AG10803 (cell line): ENCODE data around the gene NKX6-1.
A peak's percentile ranks its signal among the peaks of the same experiment; 100 is the strongest.

Experiments used
- DNase-seq: peaks from one replicate; pipeline ENCODE4 v3.0.0; 2010; ENCODE audit warnings: low read depth
- H3K4me3 ChIP-seq: 2 replicates; pipeline ENCODE4 v1.5.1; 2011; ENCODE audit warnings: mild to moderate bottlenecking, low read length, control low read depth
- TF ChIP-seq, protein P1 (sequence below): conservative IDR thresholded peaks from 2 replicates; pipeline ENCODE4 v1.5.1; 2011; ENCODE audit warnings: mild to moderate bottlenecking, low read length, control low read depth, inconsistent platforms

Gene NKX6-1

GRCh38 chr4:84499624-84499982 is 511 bp upstream of the NKX6-1 start:
- 0 out of 2 replicates have a peak overlapping the region, but pooled peaks have one; percentile 7 for H3K4me3 ChIP-seq
- DNase-seq: no peak
- TF ChIP-seq, protein P1, sequence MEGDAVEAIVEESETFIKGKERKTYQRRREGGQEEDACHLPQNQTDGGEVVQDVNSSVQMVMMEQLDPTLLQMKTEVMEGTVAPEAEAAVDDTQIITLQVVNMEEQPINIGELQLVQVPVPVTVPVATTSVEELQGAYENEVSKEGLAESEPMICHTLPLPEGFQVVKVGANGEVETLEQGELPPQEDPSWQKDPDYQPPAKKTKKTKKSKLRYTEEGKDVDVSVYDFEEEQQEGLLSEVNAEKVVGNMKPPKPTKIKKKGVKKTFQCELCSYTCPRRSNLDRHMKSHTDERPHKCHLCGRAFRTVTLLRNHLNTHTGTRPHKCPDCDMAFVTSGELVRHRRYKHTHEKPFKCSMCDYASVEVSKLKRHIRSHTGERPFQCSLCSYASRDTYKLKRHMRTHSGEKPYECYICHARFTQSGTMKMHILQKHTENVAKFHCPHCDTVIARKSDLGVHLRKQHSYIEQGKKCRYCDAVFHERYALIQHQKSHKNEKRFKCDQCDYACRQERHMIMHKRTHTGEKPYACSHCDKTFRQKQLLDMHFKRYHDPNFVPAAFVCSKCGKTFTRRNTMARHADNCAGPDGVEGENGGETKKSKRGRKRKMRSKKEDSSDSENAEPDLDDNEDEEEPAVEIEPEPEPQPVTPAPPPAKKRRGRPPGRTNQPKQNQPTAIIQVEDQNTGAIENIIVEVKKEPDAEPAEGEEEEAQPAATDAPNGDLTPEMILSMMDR: no peak

DNA sequence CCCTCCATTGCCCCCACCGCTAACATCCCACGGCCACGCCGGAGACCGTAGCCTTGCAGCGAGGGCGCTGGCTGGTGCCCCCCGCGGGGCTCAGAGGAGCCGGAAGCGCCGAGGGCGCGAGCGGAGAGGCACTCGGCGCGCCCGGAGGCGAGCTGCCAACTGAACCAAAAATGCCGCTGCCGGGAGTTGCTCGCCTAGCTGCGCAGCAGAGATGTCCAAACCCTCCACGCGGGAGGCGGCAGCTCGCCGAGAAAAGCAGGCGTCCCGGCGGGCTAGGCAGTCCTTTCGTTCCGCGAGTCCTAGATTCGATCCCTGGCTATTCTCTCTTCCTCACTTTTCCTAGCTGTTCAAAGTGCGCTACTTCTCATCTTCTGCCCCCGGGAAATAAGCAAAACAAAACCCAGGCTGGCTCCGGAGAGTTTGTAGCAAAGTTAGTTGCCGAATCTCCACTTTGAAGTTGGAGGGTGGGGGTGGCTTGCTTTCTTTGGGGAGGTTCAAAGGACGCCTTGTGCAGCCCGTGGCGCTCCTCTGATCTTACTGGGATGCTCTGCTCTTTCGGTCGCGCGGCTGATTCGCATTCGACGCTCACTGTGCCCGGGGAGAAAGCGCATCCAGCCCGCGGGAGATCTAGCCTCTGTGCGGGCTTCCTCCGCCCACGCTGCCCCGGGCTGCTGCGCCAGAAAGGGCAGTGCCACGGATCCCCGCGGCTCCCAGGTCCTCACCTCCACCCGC is 723 bp downstream of the NKX6-1 start:
- peak; percentile 29 for DNase-seq
- TF ChIP-seq, protein P1: no peak
- H3K4me3 ChIP-seq: peak overlapping the region; percentile 58

DNA sequence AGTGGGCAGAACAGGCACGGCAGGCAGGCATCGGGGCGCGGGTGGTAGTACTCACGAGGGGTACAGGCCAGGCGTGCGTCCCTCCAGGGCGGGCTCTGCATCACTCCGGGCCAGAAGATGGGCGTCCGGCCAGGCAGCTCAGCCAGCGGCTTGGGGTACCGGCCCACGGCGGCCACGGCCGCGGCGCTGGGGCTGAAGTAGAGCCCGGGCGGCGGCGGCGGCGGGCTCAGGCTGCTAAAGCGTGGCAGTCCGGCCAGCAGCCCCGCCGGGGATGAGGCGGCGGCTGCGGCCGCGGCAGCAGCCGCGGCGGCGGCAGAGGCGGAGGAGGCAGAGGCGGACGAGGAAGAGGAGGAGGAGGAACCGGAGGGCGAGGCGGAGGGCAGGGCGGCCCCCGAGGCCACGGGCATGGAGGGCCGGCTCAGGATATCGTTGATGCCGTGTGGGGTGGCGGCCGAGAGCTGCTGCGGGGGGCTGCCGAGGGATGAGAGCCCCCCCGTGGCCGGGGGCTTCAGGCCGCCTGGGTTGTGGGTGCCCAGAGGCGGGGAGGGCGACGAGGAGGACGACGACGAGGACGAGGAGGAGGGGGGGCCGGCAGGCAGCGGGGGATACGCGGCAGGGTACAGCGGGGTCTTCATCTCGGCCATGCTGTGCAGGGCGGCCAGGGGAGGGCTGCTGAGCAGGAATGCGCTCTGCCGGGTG is 1.4 kb downstream of the NKX6-1 start:
- peak overlapping the region; percentile 58 for H3K4me3 ChIP-seq
- DNase-seq: no peak
- TF ChIP-seq, protein P1: no peak

- TF ChIP-seq, protein P1: no peak
- peak; percentile 8 for DNase-seq
- peak overlapping the region; percentile 30 for H3K4me3 ChIP-seq
Observed at GRCh38 chr4:84496706-84497503, 2.2 kb downstream of the NKX6-1 start.

- no peak overlapping the region for H3K4me3 ChIP-seq
- no peak for DNase-seq
- TF ChIP-seq, protein P1: no peak
Observed at GRCh38 chr4:84496331-84496705, 2.8 kb downstream of the NKX6-1 start.

- no peak overlapping the region for H3K4me3 ChIP-seq
- TF ChIP-seq, protein P1: no peak
- DNase-seq: no peak
Observed at GRCh38 chr4:84495794-84496261, 3.3 kb downstream of the NKX6-1 start.
